Ovary (tissue), 3 donors: Measurements from ENCODE around the gene FUBP1.

ENCODE experiments used
- CTCF ChIP-seq, 3 donors: fragments of 450-650 bp in 2 of 3; fragments of 200-600 bp in 1 of 3; IDR thresholded peaks; one replicate each; pipeline versions ENCODE4 v1.5.1 to v1.8.0; 2016 to 2022; ENCODE audit warnings: antibody characterized with exemption in 3 of 3, mild to moderate bottlenecking in 1 of 3
- EP300 ChIP-seq: sonication (generic); formaldehyde crosslinking; IDR thresholded peaks from one replicate; pipeline ENCODE4 v1.6.1; 2017; ENCODE audit warnings: antibody characterized with exemption
- donor health status: DM: no; HTN: no; CAD: no.

DNA sequence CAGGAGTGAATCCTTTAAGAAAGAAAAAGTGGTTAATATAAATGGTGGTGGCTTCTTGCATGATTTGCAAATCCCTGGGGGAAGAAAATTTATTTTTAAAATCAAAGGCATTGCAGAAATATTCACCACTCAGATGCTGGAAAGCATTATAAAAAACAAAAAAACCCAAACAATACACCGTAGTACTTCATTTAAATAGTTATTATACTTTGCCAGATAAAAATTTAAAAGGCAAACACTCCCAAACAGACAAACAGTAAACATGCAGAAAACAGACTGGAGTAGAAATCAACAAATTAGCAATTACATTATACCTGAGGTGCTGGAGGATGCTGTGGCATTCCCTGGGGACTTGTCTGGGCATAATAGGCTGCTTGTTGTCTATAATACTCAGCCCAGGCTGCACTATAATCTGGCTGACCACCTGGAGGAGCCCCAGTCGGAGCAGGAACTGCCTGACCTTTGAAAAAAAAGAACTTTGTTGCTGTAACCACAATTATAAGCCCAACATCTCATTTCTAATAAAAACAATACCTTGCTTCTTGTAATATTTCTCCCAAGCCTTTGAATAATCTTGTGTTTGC is 29.9 kb downstream of the FUBP1 start:
- no peak for TF ChIP-seq CTCF (IDR thresholded peaks at IDR 0.05)
- TF ChIP-seq EP300: no peak
